OCI-LY1 (cell line): ENCODE measurements around the gene LMF1.

Source experiments
- CTCF ChIP-seq: fragments of 200-600 bp; sonication (generic), shearing (Covaris generic); IDR thresholded peaks from 2 replicates; pipeline ENCODE4 v1.5.1; 2017; ENCODE audit warnings: mild to moderate bottlenecking, antibody characterized with exemption, low read length, moderate library complexity, mixed read lengths
- EZH2 ChIP-seq: fragments of 200-600 bp; sonication (generic), shearing (Covaris generic); IDR thresholded peaks from 2 replicates; pipeline ENCODE4 v1.8.0; 2017; ENCODE audit warnings: borderline replicate concordance, mixed run types, mild to moderate bottlenecking, antibody characterized with exemption, low read length, moderate library complexity, mixed read lengths

- TF ChIP-seq CTCF, result no peak
- no peak for TF ChIP-seq EZH2
These were observed 141.9 kb downstream of the LMF1 start for GRCh38 chr16:828891-829290.
